HepG2 (cell line): Measurements from ENCODE around the gene AMZ1. TPM values are rescaled to one million over a fixed set of nuclear protein-coding genes. Genes with fewer than 3 reads are reported as not detected.

ENCODE experiments used
- AHR ChIP-seq: IDR thresholded peaks from 2 replicates; pipeline ENCODE4 v1.6.1; 2018; ENCODE audit warnings: missing genetic modification reagents, missing compliant biosample characterization
- ATF7-NPFF ChIP-seq: sonication (generic); formaldehyde crosslinking; IDR thresholded peaks from 2 replicates; pipeline ENCODE4 v1.8.1; 2023; ENCODE audit warnings: mild to moderate bottlenecking, low read depth, missing genetic modification reagents, moderate library complexity
- FOXP1 ChIP-seq, 2 experiments: fragments of 450-650 bp in 1 of 2; IDR thresholded peaks; 2 replicates each; pipeline ENCODE4 v1.6.1; 2017 to 2018; ENCODE audit warnings: antibody characterized with exemption in 1 of 2
- KAT8 ChIP-seq: IDR thresholded peaks from 2 replicates; pipeline ENCODE4 v1.6.1; 2016; ENCODE audit warnings: missing genetic modification reagents, missing compliant biosample characterization
- KLF15 ChIP-seq: sonication (generic); formaldehyde crosslinking; IDR thresholded peaks from 2 replicates; pipeline ENCODE4 v1.8.1; 2023; ENCODE audit warnings: borderline replicate concordance, mild to moderate bottlenecking, inconsistent platforms, missing genetic modification reagents, mixed read lengths
- KMT2A ChIP-seq: sonication (generic); formaldehyde crosslinking; IDR thresholded peaks from 2 replicates; pipeline ENCODE4 v1.4.0; 2020; ENCODE audit warnings: missing genetic modification reagents
- PREB ChIP-seq: sonication (generic); formaldehyde crosslinking; IDR thresholded peaks from 2 replicates; pipeline ENCODE4 v1.4.0; 2020; ENCODE audit warnings: missing genetic modification reagents
- RBM22 ChIP-seq: fragments of 200-400 bp; formaldehyde crosslinking; optimal IDR thresholded peaks from 2 replicates; pipeline ENCODE3; 2017; ENCODE audit warnings: mild to moderate bottlenecking, low read length, moderate library complexity
- SALL1 ChIP-seq: sonication (generic); formaldehyde crosslinking; IDR thresholded peaks from 2 replicates; pipeline ENCODE4 v1.8.0; 2022; ENCODE audit warnings: mild to moderate bottlenecking, missing genetic modification reagents
- SOX13 ChIP-seq, 3 experiments: fragments of 450-650 bp in 1 of 3; sonication (generic) in 1 of 3; formaldehyde crosslinking in 1 of 3; IDR thresholded peaks in 2 of 3; conservative IDR thresholded peaks in 1 of 3; 2 replicates each; pipeline versions ENCODE4 v1.5.0 to v1.6.1; 2016 to 2020; ENCODE audit warnings: antibody characterized with exemption in 1 of 3, mild to moderate bottlenecking in 1 of 3, missing compliant biosample characterization in 1 of 3, missing genetic modification reagents in 1 of 3, moderate library complexity in 1 of 3
- TCF7 ChIP-seq: sonication (generic); IDR thresholded peaks from 2 replicates; pipeline ENCODE4 v1.6.1; 2016; ENCODE audit warnings: antibody characterized with exemption, low read depth
- TEAD2 ChIP-seq: sonication (generic); formaldehyde crosslinking; IDR thresholded peaks from 2 replicates; pipeline ENCODE4 v1.9.0; 2021; ENCODE audit warnings: missing genetic modification reagents
- ZBTB43 ChIP-seq: sonication (generic); formaldehyde crosslinking; conservative IDR thresholded peaks from 2 replicates; pipeline ENCODE4 v1.4.0; 2020; ENCODE audit warnings: missing genetic modification reagents
- ZNF235 ChIP-seq: sonication (generic); formaldehyde crosslinking; IDR thresholded peaks from 2 replicates; pipeline ENCODE4 v1.8.1; 2023; ENCODE audit warnings: mild to moderate bottlenecking, missing genetic modification reagents, borderline replicate concordance
- ZNF251 ChIP-seq: sonication (generic); formaldehyde crosslinking; IDR thresholded peaks from 2 replicates; pipeline ENCODE4 v1.9.0; 2021; ENCODE audit warnings: mild to moderate bottlenecking, missing genetic modification reagents
- ZNF687 ChIP-seq: sonication (generic); formaldehyde crosslinking; IDR thresholded peaks from 2 replicates; pipeline ENCODE4 v1.5.1; 2020; ENCODE audit warnings: mild to moderate bottlenecking, missing genetic modification reagents, moderate library complexity
- polyA plus RNA-seq, 8 experiments: library from polyadenylated mRNA; depleted of rRNA in 3 of 8; stranded (reverse) in 7 of 8; unstranded in 1 of 8; fragments of >200 nt; fragmentation: Illumina TruSeq in 4 of 8; extraction: Trizol in 4 of 8; gene quantifications; 2 replicates each; pipeline versions ENCODE4 v1.2.1 to v1.2.3, GENCODE V29; 2011 to 2016; ENCODE audit warnings: low read depth in 4 of 8, missing spikeins in 1 of 8, mixed read lengths in 1 of 8; ENCODE audit not compliant: insufficient read depth in 1 of 8
- total RNA-seq, 5 experiments: library from RNA; depleted of rRNA; stranded (reverse); fragments of >200 nt; fragmentation: Illumina TruSeq; extraction: Trizol; gene quantifications; 2 replicates each; pipeline ENCODE4 v1.2.3, GENCODE V29; 2016; ENCODE audit warnings: low read depth in 1 of 5
- TF ChIP-seq, protein P1 (sequence below): sonication (generic); formaldehyde crosslinking; IDR thresholded peaks from 2 replicates; pipeline ENCODE4 v1.5.0; 2020; ENCODE audit warnings: mild to moderate bottlenecking, missing genetic modification reagents
- TF ChIP-seq, protein P2 (sequence below): IDR thresholded peaks from 2 replicates; pipeline ENCODE4 v1.6.1; 2016; ENCODE audit warnings: missing genetic modification reagents, missing compliant biosample characterization
- TF ChIP-seq, protein P3 (sequence below): sonication (generic); formaldehyde crosslinking; IDR thresholded peaks from 2 replicates; pipeline ENCODE4 v1.4.0; 2020; ENCODE audit warnings: missing genetic modification reagents

The AMZ1 gene
- total and polyA plus RNA-seq, 2 of the 13 experiments (the other 11 are each of a cell fraction or from before 2014, with no cell fraction given), result 0.03 TPM; not detected in 1

DNA sequence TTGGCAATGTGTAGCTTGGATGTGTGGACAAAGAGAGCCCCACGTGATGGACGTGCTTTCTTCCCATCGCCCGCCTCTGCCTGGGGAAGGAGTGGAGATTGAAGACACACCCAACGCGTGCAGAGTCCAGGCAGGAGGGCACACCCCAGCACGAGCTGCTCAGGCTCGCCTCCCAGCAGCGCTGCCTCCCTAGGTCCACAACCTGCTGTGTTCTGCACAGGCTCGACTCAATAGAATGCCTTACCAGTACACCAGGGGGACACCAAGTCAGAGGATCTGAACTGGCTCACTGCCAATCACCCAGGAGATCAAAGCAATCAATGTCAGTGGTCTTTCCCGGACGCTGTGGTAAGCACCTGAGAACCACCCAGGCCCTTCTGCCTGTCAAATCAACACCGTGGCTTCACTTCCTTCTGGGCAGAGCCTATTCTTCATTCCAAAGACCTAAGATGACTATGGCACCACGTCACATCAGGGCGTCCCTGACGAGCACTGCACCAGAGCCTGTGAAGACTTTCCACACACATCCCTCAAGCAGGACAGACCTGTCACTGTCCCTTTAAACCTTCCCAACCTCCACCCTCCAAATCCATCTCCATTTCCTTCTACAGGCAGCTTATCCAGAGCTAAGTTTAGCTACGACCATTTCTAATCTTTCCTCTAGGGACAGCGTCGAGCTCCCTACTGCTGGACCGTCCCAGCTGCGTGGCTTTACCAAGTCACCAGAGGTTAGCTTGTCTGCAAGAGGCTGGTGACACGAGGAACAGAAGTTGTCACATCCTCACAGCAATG lies 72.3 kb downstream of the AMZ1 start (continued):
- TF ChIP-seq KMT2A (no peak), KLF15 (CRISPR knock-in tag) (no peak), ATF7-NPFF (CRISPR knock-in tag) (no peak), AHR (no peak), RBM22 (peak; percentile 6), ZNF235 (CRISPR knock-in tag) (no peak), KAT8 (CRISPR knock-in tag) (no peak), ZBTB43 (CRISPR knock-in tag) (no peak), ZNF687 (CRISPR knock-in tag) (peak; percentile 57), PREB (no peak), TEAD2 (CRISPR knock-in tag) (no peak), TCF7 (0 out of 2 replicates have a peak, but pooled peaks have one; percentile 6), ZNF251 (CRISPR knock-in tag) (no peak), SOX13 (IDR thresholded peaks at IDR 0.05) (no peak), SOX13 (CRISPR knock-in tag; conservative IDR thresholded peaks at IDR 0.05 in 1 of 2, IDR thresholded peaks at IDR 0.05 in 1 of 2) (0 out of 4 replicates have a peak, but pooled peaks of 1 of the 2 experiments have one; percentile 35), FOXP1 (IDR thresholded peaks at IDR 0.05) (no peak), FOXP1 (CRISPR knock-in tag; IDR thresholded peaks at IDR 0.05) (no peak), SALL1 (CRISPR knock-in tag) (peak; percentile 44; the same call in 1 of the 2 replicates)
- TF ChIP-seq, protein P1, sequence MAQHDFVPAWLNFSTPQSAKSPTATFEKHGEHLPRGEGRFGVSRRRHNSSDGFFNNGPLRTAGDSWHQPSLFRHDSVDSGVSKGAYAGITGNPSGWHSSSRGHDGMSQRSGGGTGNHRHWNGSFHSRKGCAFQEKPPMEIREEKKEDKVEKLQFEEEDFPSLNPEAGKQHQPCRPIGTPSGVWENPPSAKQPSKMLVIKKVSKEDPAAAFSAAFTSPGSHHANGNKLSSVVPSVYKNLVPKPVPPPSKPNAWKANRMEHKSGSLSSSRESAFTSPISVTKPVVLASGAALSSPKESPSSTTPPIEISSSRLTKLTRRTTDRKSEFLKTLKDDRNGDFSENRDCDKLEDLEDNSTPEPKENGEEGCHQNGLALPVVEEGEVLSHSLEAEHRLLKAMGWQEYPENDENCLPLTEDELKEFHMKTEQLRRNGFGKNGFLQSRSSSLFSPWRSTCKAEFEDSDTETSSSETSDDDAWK (CRISPR knock-in tag), result no peak
- TF ChIP-seq, protein P2, sequence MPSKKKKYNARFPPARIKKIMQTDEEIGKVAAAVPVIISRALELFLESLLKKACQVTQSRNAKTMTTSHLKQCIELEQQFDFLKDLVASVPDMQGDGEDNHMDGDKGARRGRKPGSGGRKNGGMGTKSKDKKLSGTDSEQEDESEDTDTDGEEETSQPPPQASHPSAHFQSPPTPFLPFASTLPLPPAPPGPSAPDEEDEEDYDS (CRISPR knock-in tag), result no peak
- TF ChIP-seq, protein P3, sequence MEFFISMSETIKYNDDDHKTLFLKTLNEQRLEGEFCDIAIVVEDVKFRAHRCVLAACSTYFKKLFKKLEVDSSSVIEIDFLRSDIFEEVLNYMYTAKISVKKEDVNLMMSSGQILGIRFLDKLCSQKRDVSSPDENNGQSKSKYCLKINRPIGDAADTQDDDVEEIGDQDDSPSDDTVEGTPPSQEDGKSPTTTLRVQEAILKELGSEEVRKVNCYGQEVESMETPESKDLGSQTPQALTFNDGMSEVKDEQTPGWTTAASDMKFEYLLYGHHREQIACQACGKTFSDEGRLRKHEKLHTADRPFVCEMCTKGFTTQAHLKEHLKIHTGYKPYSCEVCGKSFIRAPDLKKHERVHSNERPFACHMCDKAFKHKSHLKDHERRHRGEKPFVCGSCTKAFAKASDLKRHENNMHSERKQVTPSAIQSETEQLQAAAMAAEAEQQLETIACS (CRISPR knock-in tag), result no peak
